ENCODE measurements around the gene EDN2.

The EDN2 gene

DNA sequence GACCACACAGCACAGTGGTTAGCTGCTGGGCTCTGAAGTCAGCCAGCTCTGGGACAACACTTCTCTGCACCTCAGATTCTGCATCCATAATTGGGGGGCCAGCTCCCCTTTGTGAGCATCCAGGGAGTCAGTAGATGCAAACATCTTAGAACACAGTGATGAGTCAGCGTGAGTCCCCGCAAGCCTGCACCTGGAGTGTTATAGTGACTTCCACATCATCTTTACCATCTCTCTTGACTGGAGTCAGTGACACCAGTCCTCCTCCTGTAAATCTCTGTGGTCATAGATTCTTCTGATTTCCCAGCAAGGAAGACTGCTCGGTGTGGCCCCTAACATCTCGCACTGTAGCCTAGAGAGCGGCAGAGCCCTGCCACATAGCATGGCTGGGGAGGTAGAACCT is 13.9 kb upstream of the EDN2 start:
- Histone ChIP-seq H2BK5ac (ENCODE audit: low read depth, low read length, poor library complexity, severe bottlenecking) (no peak overlapping the region), H2AK5ac (ENCODE audit: low read length, severe bottlenecking) (peak overlapping the region; percentile 49), H3K27me3 (ENCODE audit: control insufficient read depth in 1 of 2, insufficient read depth in 1 of 2, low read length in 2 of 2) (peaks cover 0 to 6% of the 10 kb centered on the region in 2 experiments), H4K8ac (ENCODE audit: low read length) (no peak overlapping the region), H2BK120ac (ENCODE audit: low read depth, low read length) (no peak overlapping the region), H2BK15ac (ENCODE audit: low read depth, poor library complexity, severe bottlenecking) (no peak overlapping the region), H2BK12ac (ENCODE audit: low read length in 2 of 2) (no peak overlapping the region), H3K27ac (ENCODE audit: low read length, poor library complexity, severe bottlenecking) (no peak overlapping the region), H3K18ac (ENCODE audit: low read depth in 1 of 2, low read length in 2 of 2) (no peak overlapping the region), H3K4me3 (ENCODE audit: insufficient read depth in 1 of 2, low read depth in 1 of 2, low read length in 2 of 2) (no peak overlapping the region), H4K91ac (ENCODE audit: low read length) (no peak overlapping the region), H2AFZ (ENCODE audit: low read depth, low read length) (no peak overlapping the region), H3K9me3 (ENCODE audit: control insufficient read depth, low read length) (no peaks in the 10 kb centered on the region), H3K36me3 (ENCODE audit: control insufficient read depth in 1 of 2, insufficient read depth in 2 of 2, low read depth in 1 of 2, low read length in 2 of 2) (no peaks in the 10 kb centered on the region), H3K9ac (ENCODE audit: low read length) (no peak overlapping the region), H3K79me1 (replicated peaks; ENCODE audit: low read length, poor library complexity, severe bottlenecking) (no peaks in the 10 kb centered on the region), H3K4ac (ENCODE audit: low read depth in 1 of 2, low read length in 2 of 2) (peak overlapping the region in 1 of 2 experiments; percentile 24), H3K4me1 (ENCODE audit: control insufficient read depth, insufficient read depth, low read depth, low read length) (peaks cover 59% of the 10 kb centered on the region), H3K4me2 (ENCODE audit: low read length, poor library complexity, severe bottlenecking) (no peak overlapping the region), H3K14ac (ENCODE audit: low read length in 2 of 2) (peak overlapping the region in 1 of 2 experiments; percentile 46), H3K23ac (ENCODE audit: low read length in 2 of 2) (no peak overlapping the region)
- 79% methylated on average over 5 of the region's 5 CpGs for WGBS
- no peak for DNase-seq

- no peak overlapping the region for H3K27ac ChIP-seq (ENCODE audit: low read length, poor library complexity, severe bottlenecking)
- no peaks in the 10 kb centered on the region for H3K9me3 ChIP-seq (ENCODE audit: control insufficient read depth, low read length)
- no peak overlapping the region for H3K18ac ChIP-seq (ENCODE audit: low read depth in 1 of 2, low read length in 2 of 2)
- H2BK12ac ChIP-seq (ENCODE audit: low read length in 2 of 2): no peak overlapping the region
- no peak overlapping the region for H3K4ac ChIP-seq (ENCODE audit: low read depth in 1 of 2, low read length in 2 of 2)
- peaks cover 0 to 6% of the 10 kb centered on the region in 2 experiments for H3K27me3 ChIP-seq (ENCODE audit: control insufficient read depth in 1 of 2, insufficient read depth in 1 of 2, low read length in 2 of 2)
- no peak overlapping the region for H3K23ac ChIP-seq (ENCODE audit: low read length in 2 of 2)
- H3K9ac ChIP-seq (ENCODE audit: low read length): no peak overlapping the region
- no peaks in the 10 kb centered on the region for H3K36me3 ChIP-seq (ENCODE audit: control insufficient read depth in 1 of 2, insufficient read depth in 2 of 2, low read depth in 1 of 2, low read length in 2 of 2)
- no peak overlapping the region for H3K4me3 ChIP-seq (ENCODE audit: insufficient read depth in 1 of 2, low read depth in 1 of 2, low read length in 2 of 2)
- H4K91ac ChIP-seq (ENCODE audit: low read length): no peak overlapping the region
- H2BK15ac ChIP-seq (ENCODE audit: low read depth, poor library complexity, severe bottlenecking): no peak overlapping the region
- H3K4me1 ChIP-seq (ENCODE audit: control insufficient read depth, insufficient read depth, low read depth, low read length): peaks cover 59% of the 10 kb centered on the region
- no peaks in the 10 kb centered on the region for H3K79me1 ChIP-seq (replicated peaks; ENCODE audit: low read length, poor library complexity, severe bottlenecking)
- peak overlapping the region; percentile 81 for H2AK5ac ChIP-seq (ENCODE audit: low read length, severe bottlenecking)
- no peak overlapping the region for H2BK5ac ChIP-seq (ENCODE audit: low read depth, low read length, poor library complexity, severe bottlenecking)
- no peak overlapping the region for H2AFZ ChIP-seq (ENCODE audit: low read depth, low read length)
- no peak overlapping the region for H3K4me2 ChIP-seq (ENCODE audit: low read length, poor library complexity, severe bottlenecking)
- no peak overlapping the region for H2BK120ac ChIP-seq (ENCODE audit: low read depth, low read length)
- H3K14ac ChIP-seq (ENCODE audit: low read length in 2 of 2): no peak overlapping the region
- no peak for DNase-seq
- H4K8ac ChIP-seq (ENCODE audit: low read length): no peak overlapping the region
- WGBS: 93% methylated on average over 7 of the region's 7 CpGs
Measured at GRCh38 chr1:41497461-41498030, 13.1 kb upstream of the EDN2 start.

GRCh38 chr1:41497056-41497440 is 12.6 kb upstream of the EDN2 start:
- peak overlapping the region in 1 of 2 experiments; percentile 79 for H3K4ac ChIP-seq (ENCODE audit: low read depth in 1 of 2, low read length in 2 of 2)
- peak overlapping the region; percentile 97 for H2BK120ac ChIP-seq (ENCODE audit: low read depth, low read length)
- no peak overlapping the region for H3K9ac ChIP-seq (ENCODE audit: low read length)
- H3K23ac ChIP-seq (ENCODE audit: low read length in 2 of 2): no peak overlapping the region
- no peak overlapping the region for H3K4me3 ChIP-seq (ENCODE audit: insufficient read depth in 1 of 2, low read depth in 1 of 2, low read length in 2 of 2)
- H3K9me3 ChIP-seq (ENCODE audit: control insufficient read depth, low read length): no peaks in the 10 kb centered on the region
- peak overlapping the region; percentile 81 to 86 for H3K18ac ChIP-seq (ENCODE audit: low read depth in 1 of 2, low read length in 2 of 2)
- 95% methylated on average over 13 of the region's 13 CpGs for WGBS
- H2BK12ac ChIP-seq (ENCODE audit: low read length in 2 of 2): peak overlapping the region; percentile 78 to 92
- peaks cover 0 to 6% of the 10 kb centered on the region in 2 experiments for H3K27me3 ChIP-seq (ENCODE audit: control insufficient read depth in 1 of 2, insufficient read depth in 1 of 2, low read length in 2 of 2)
- no peak overlapping the region for H2AFZ ChIP-seq (ENCODE audit: low read depth, low read length)
- H2BK15ac ChIP-seq (ENCODE audit: low read depth, poor library complexity, severe bottlenecking): no peak overlapping the region
- H3K27ac ChIP-seq (ENCODE audit: low read length, poor library complexity, severe bottlenecking): peak overlapping the region; percentile 11
- no peaks in the 10 kb centered on the region for H3K79me1 ChIP-seq (replicated peaks; ENCODE audit: low read length, poor library complexity, severe bottlenecking)
- H3K4me2 ChIP-seq (ENCODE audit: low read length, poor library complexity, severe bottlenecking): no peak overlapping the region
- H4K8ac ChIP-seq (ENCODE audit: low read length): peak overlapping the region; percentile 94
- no peak overlapping the region for H3K14ac ChIP-seq (ENCODE audit: low read length in 2 of 2)
- no peak for DNase-seq
- H3K36me3 ChIP-seq (ENCODE audit: control insufficient read depth in 1 of 2, insufficient read depth in 2 of 2, low read depth in 1 of 2, low read length in 2 of 2): no peaks in the 10 kb centered on the region
- H3K4me1 ChIP-seq (ENCODE audit: control insufficient read depth, insufficient read depth, low read depth, low read length): peaks cover 57% of the 10 kb centered on the region
- no peak overlapping the region for H2BK5ac ChIP-seq (ENCODE audit: low read depth, low read length, poor library complexity, severe bottlenecking)
- peak overlapping the region; percentile 81 for H2AK5ac ChIP-seq (ENCODE audit: low read length, severe bottlenecking)
- H4K91ac ChIP-seq (ENCODE audit: low read length): peak overlapping the region; percentile 92

- Histone ChIP-seq H3K27ac (ENCODE audit: low read length, poor library complexity, severe bottlenecking) (peak overlapping the region; percentile 11), H3K36me3 (ENCODE audit: control insufficient read depth in 1 of 2, insufficient read depth in 2 of 2, low read depth in 1 of 2, low read length in 2 of 2) (no peaks in the 10 kb centered on the region), H2BK15ac (ENCODE audit: low read depth, poor library complexity, severe bottlenecking) (peak overlapping the region; percentile 97), H3K23ac (ENCODE audit: low read length in 2 of 2) (peak overlapping the region in 1 of 2 experiments; percentile 57), H3K4me2 (ENCODE audit: low read length, poor library complexity, severe bottlenecking) (peak overlapping the region; percentile 72), H3K18ac (ENCODE audit: low read depth in 1 of 2, low read length in 2 of 2) (peak overlapping the region; percentile 81 to 86), H2BK120ac (ENCODE audit: low read depth, low read length) (peak overlapping the region; percentile 97), H3K14ac (ENCODE audit: low read length in 2 of 2) (no peak overlapping the region), H3K4me1 (ENCODE audit: control insufficient read depth, insufficient read depth, low read depth, low read length) (peaks cover 59% of the 10 kb centered on the region), H2AK5ac (ENCODE audit: low read length, severe bottlenecking) (peak overlapping the region; percentile 81), H2BK5ac (ENCODE audit: low read depth, low read length, poor library complexity, severe bottlenecking) (peak overlapping the region; percentile 74), H3K27me3 (ENCODE audit: control insufficient read depth in 1 of 2, insufficient read depth in 1 of 2, low read length in 2 of 2) (peaks cover 0 to 6% of the 10 kb centered on the region in 2 experiments), H3K4ac (ENCODE audit: low read depth in 1 of 2, low read length in 2 of 2) (peak overlapping the region; percentile 79 to 85), H2BK12ac (ENCODE audit: low read length in 2 of 2) (peak overlapping the region; percentile 63 to 92), H4K8ac (ENCODE audit: low read length) (peak overlapping the region; percentile 94), H3K9ac (ENCODE audit: low read length) (peak overlapping the region; percentile 80), H4K91ac (ENCODE audit: low read length) (peak overlapping the region; percentile 92), H3K4me3 (ENCODE audit: insufficient read depth in 1 of 2, low read depth in 1 of 2, low read length in 2 of 2) (peak overlapping the region; percentile 34 to 71), H3K9me3 (ENCODE audit: control insufficient read depth, low read length) (no peaks in the 10 kb centered on the region), H3K79me1 (replicated peaks; ENCODE audit: low read length, poor library complexity, severe bottlenecking) (no peaks in the 10 kb centered on the region), H2AFZ (ENCODE audit: low read depth, low read length) (no peak overlapping the region)
- WGBS: 9% methylated on average over 61 of the region's 74 CpGs
- DNase-seq: peak; percentile 68
Measured at GRCh38 chr1:41496080-41497055, 11.9 kb upstream of the EDN2 start.

Measured in mesenchymal stem cell (in vitro differentiated cells and primary cell).